AG04449 (cell line): ENCODE measurements around the gene TRAK1.
A peak's percentile ranks its signal among the peaks of the same experiment; 100 is the strongest.

Experiments used
- CTCF ChIA-PET: fragments of 350-600 bp; formaldehyde crosslinking; extraction: SDS; loops from one replicate; lab custom pipeline; 2021; ENCODE audit warnings: antibody characterized with exemption; lab: Yijun Ruan, JAX
- POLR2A ChIA-PET: fragments of 400-600, 350-600 bp; formaldehyde crosslinking; extraction: SDS; loops from one replicate; lab custom pipeline; 2020; ENCODE audit warnings: antibody characterized with exemption, inconsistent platforms; lab: Yijun Ruan, JAX
- DNase-seq: peaks from one replicate; pipeline ENCODE4 v3.0.0-alpha.2; 2010; ENCODE audit warnings: low read depth, low spot score
- H3K4me3 ChIP-seq: 2 replicates; pipeline ENCODE4 v1.5.1; 2011; ENCODE audit warnings: low read depth, mild to moderate bottlenecking, control low read depth, low read length
- CTCF ChIP-seq: IDR thresholded peaks from one replicate; pipeline ENCODE4 v1.5.1; 2011; ENCODE audit warnings: mild to moderate bottlenecking, moderate library complexity, low read length, control low read depth, inconsistent platforms; ENCODE audit not compliant: insufficient read depth; ENCODE audit errors: missing control alignments

TRAK1 gene

GRCh38 chr3:42187936-42188335 is 96.8 kb downstream of the TRAK1 start:
- H3K4me3 ChIP-seq: no peak overlapping the region
- no peak for DNase-seq
- POLR2A ChIA-PET: no interaction called here
- CTCF ChIA-PET: interaction anchor here (1.7 to 10.9 kb wide), 5 partner anchors 10 to 291 kb away, joined by 4 to 94 read pairs (median 42); no protein-coding TSS in a partner anchor
- no peak for TF ChIP-seq CTCF

- ChIA-PET POLR2A (no interaction called here), CTCF (interaction anchor here (4.0 to 10.9 kb wide), 6 partner anchors 11 to 291 kb away, joined by 35 to 94 read pairs (median 40); no protein-coding TSS in a partner anchor)
- TF ChIP-seq CTCF: no peak
- H3K4me3 ChIP-seq: no peak overlapping the region
- DNase-seq: no peak
Measured at GRCh38 chr3:42188376-42188775, 97.2 kb downstream of the TRAK1 start.

GRCh38 chr3:42189001-42189460 is 97.9 kb downstream of the TRAK1 start:
- CTCF ChIA-PET: interaction anchor here (0.8 to 10.9 kb wide), 12 partner anchors 11 to 292 kb away, joined by 3 to 94 read pairs (median 30); no protein-coding TSS in a partner anchor
- DNase-seq: no peak
- no peak overlapping the region for H3K4me3 ChIP-seq
- POLR2A ChIA-PET: no interaction called here
- no peak for TF ChIP-seq CTCF

DNA sequence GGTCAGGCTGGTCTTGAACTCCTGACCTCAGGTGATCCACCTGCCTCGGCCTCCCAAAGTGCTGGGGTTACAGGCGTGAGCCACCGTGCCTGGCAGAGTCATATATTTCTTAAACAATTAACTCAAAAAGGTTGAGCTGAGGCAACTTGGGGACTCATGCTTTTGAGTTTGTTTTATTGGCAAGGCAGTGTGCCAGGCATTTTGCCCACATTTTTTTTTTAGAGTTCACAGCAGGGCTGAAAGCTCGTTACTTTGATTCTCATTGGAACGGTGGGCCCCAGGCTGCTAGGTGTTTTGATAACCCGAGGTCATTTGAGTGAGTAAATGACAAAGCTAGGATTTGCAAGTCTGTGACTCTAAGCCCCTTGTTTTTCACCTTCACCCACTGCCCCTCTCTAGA is 98.6 kb downstream of the TRAK1 start:
- TF ChIP-seq CTCF: no peak
- POLR2A ChIA-PET: no interaction called here
- CTCF ChIA-PET: interaction anchor here (0.6 to 10.9 kb wide), 19 partner anchors 7 to 1609 kb away, joined by 3 to 94 read pairs (median 14); no protein-coding TSS in a partner anchor
- H3K4me3 ChIP-seq: no peak overlapping the region
- DNase-seq: no peak

DNA sequence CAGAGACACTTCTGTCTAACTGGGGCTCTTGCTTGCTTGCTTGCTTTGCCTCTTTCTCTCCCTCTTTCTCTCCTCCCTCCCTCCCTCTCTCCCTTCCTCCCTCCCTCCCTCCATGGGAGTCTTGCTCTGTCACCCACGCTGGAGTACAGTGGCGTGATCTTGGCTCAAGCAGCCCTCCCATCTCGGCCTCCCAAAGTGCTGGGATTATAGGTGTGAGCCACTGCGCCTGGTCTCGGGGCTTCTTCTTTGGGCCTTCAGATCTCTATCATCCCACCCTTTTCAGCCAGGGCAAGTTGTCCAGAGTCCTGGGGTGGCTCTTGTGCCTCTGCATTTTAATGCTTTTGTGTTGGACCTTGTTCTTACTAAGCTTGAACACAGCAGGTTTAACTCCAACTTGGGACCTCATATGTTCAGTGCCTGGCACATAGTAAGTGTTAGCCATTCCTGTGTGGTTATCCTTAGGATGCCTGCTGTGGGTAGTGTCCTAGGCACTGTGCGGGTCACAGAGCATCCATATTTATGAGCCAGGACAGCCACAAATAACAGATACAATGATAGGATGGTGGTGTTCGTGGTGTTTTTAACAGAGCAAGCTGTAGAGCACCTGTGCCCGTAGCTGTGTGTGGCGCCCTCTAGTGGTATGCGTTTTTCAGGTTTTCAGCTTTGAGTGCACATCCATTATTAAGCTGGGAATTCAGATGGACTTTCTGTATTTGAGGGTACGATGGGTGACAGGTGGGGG is 99.7 kb downstream of the TRAK1 start:
- no peak for DNase-seq
- POLR2A ChIA-PET: no interaction called here
- H3K4me3 ChIP-seq: no peak overlapping the region
- TF ChIP-seq CTCF: peak; percentile 75
- CTCF ChIA-PET: interaction anchor here (0.6 to 10.9 kb wide), 46 partner anchors 8 to 308 kb away, joined by 3 to 94 read pairs (median 5); no protein-coding TSS in a partner anchor

DNA sequence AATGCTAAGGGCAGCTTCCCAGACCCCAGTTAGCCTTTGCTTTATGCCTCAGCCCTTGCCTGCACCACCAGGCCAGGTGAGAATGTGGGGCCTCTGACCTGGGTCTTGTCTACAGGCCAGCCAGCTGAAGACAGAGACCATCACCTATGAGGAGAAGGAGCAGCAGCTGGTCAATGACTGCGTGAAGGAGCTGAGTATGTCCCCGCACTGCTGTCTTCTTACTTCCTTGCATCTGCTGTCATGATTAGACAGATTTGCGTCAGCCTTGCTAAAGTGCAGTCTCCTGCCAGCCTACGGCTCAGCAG is 100.2 kb downstream of the TRAK1 start:
- no peak for DNase-seq
- TF ChIP-seq CTCF: peak; percentile 2
- CTCF ChIA-PET: interaction anchor here (0.6 to 10.9 kb wide), 45 partner anchors 8 to 308 kb away, joined by 3 to 94 read pairs (median 5); no protein-coding TSS in a partner anchor
- POLR2A ChIA-PET: no interaction called here
- H3K4me3 ChIP-seq: no peak overlapping the region
